Panc1 (cell line): ENCODE data around the gene RANBP3L. TPM values are rescaled to one million over a fixed set of nuclear protein-coding genes. Genes with fewer than 3 reads are reported as not detected.

Source experiments
- ATAC-seq: fragments of 200-7000 bp; cut with Tn5 transposase; 2 replicates; pipeline ENCODE4 v1.9.1; 2020; ENCODE audit warnings: mild to moderate bottlenecking, moderate library complexity
- BruUV-seq: library from RNA; stranded (reverse); fragments of 400-500 nt; replicated peaks from 2 replicates; lab custom pipeline; 2021; lab: Mats Ljungman, UMichigan
- CTCF ChIA-PET: fragments of 300-600 bp; sonication (Branson Sonifier 250); formaldehyde crosslinking; loops from one replicate; lab custom pipeline; 2022; ENCODE audit warnings: antibody characterized with exemption; lab: Charles Lee
- POLR2A ChIA-PET: fragments of 300-600 bp; sonication (Branson Sonifier 250); formaldehyde crosslinking; loops from one replicate; lab custom pipeline; 2022; ENCODE audit warnings: antibody characterized with exemption; lab: Charles Lee
- DNase-seq: peaks from one replicate; pipeline ENCODE4 v3.0.0-alpha.2; 2010; ENCODE audit warnings: low read depth, low spot score
- H3K27ac ChIP-seq: 2 replicates; pipeline ENCODE4 v1.5.1; 2011; ENCODE audit warnings: mild to moderate bottlenecking, low read length, inconsistent platforms
- H3K27me3 ChIP-seq: fragments of 200-500 bp; sonication (Bioruptor generic); 2 replicates; pipeline ENCODE4 v1.6.0; 2014; ENCODE audit warnings: low read length, inconsistent platforms; ENCODE audit not compliant: control insufficient read depth, insufficient read depth
- H3K36me3 ChIP-seq: fragments of 200-500 bp; sonication (Bioruptor generic); 2 replicates; pipeline ENCODE4 v1.5.1; 2014; ENCODE audit warnings: inconsistent platforms, mild to moderate bottlenecking, low read length, moderate library complexity; ENCODE audit not compliant: control insufficient read depth, insufficient read depth
- H3K4me1 ChIP-seq: 2 replicates; pipeline ENCODE4 v1.5.1; 2011; ENCODE audit warnings: inconsistent platforms, mild to moderate bottlenecking, low read length, moderate library complexity; ENCODE audit not compliant: control insufficient read depth, insufficient read depth
- H3K4me3 ChIP-seq, 2 experiments: 2 replicates each; pipeline ENCODE4 v1.5.1; 2011 to 2012; ENCODE audit warnings: low read depth in 2 of 2, low read length in 2 of 2, mild to moderate bottlenecking in 2 of 2, inconsistent platforms in 1 of 2, moderate library complexity in 1 of 2
- H3K9me3 ChIP-seq: fragments of 200-500 bp; sonication (Bioruptor generic); 2 replicates; pipeline ENCODE4 v1.5.1; 2014; ENCODE audit warnings: low read depth, mild to moderate bottlenecking, inconsistent platforms, low read length, moderate library complexity; ENCODE audit not compliant: control insufficient read depth, insufficient read depth
- POLR2AphosphoS5 ChIP-seq: IDR thresholded peaks from 2 replicates; pipeline ENCODE4 v1.6.1; 2012; ENCODE audit warnings: mild to moderate bottlenecking, low read depth, low read length, moderate library complexity
- SIN3A ChIP-seq: IDR thresholded peaks from 2 replicates; pipeline ENCODE4 v1.6.1; 2012; ENCODE audit warnings: low read depth, mild to moderate bottlenecking, low read length, moderate library complexity, borderline replicate concordance; ENCODE audit not compliant: insufficient read depth
- TCF7L2 ChIP-seq: IDR thresholded peaks from 2 replicates; pipeline ENCODE4 v1.6.1; 2011; ENCODE audit warnings: mild to moderate bottlenecking, low read depth, low read length, inconsistent platforms
- in situ Hi-C: cut with HindIII; loops from 2 replicates; pipeline ENCODE4 v1.10.0; 2016; ENCODE audit warnings: low sequenced_read_pairs, low pct_unique_long_range_greater_than_20kb
- intact Hi-C: fragments of 100-400 bp; cut with micrococcal nuclease; formaldehyde crosslinking; loops from one replicate; pipeline ENCODE4 v1.10.0; 2022; ENCODE audit not compliant: unreplicated experiment
- total RNA-seq: library from RNA; stranded (reverse); gene quantifications from one replicate; pipeline ENCODE4 v1.2.1, GENCODE V29; 2021; ENCODE audit not compliant: unreplicated experiment
- TF ChIP-seq, protein P1 (sequence below): fragments of 450-650 bp; IDR thresholded peaks from 2 replicates; pipeline ENCODE4 v1.5.1; 2017; ENCODE audit warnings: mild to moderate bottlenecking
- TF ChIP-seq, protein P2 (sequence below), 2 experiments: IDR thresholded peaks; 2 replicates each; pipeline ENCODE4 v1.6.1; 2011 to 2012; ENCODE audit warnings: low read depth in 2 of 2, control low read depth in 1 of 2, low read length in 1 of 2, mild to moderate bottlenecking in 1 of 2, moderate library complexity in 1 of 2; ENCODE audit not compliant: insufficient read depth in 1 of 2

RANBP3L gene
- total RNA-seq, 1 experiment from 2014 or later, result 0.28 TPM

DNA sequence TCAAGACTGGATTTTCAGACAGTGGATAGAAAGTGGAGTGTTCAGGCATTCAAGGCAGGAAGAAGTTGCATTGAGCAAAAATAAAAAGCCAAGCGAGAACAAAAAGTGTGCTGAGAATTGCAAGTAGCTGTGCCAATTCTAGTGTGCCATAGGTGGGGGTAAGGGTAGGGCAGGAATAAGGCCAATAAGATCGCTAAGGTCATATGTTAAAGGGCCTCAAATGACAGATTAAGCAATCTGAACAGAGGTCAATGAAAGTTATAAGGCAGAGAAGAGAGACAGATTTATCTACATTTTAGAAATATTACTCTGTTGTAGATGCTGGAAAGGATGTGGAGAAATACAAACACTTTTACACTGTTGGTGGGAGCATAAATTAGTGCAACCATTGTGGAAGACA, 96.4 kb downstream of the RANBP3L start:
- no peak for TF ChIP-seq TCF7L2
- TF ChIP-seq, protein P1, sequence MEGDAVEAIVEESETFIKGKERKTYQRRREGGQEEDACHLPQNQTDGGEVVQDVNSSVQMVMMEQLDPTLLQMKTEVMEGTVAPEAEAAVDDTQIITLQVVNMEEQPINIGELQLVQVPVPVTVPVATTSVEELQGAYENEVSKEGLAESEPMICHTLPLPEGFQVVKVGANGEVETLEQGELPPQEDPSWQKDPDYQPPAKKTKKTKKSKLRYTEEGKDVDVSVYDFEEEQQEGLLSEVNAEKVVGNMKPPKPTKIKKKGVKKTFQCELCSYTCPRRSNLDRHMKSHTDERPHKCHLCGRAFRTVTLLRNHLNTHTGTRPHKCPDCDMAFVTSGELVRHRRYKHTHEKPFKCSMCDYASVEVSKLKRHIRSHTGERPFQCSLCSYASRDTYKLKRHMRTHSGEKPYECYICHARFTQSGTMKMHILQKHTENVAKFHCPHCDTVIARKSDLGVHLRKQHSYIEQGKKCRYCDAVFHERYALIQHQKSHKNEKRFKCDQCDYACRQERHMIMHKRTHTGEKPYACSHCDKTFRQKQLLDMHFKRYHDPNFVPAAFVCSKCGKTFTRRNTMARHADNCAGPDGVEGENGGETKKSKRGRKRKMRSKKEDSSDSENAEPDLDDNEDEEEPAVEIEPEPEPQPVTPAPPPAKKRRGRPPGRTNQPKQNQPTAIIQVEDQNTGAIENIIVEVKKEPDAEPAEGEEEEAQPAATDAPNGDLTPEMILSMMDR, result no peak
- no peak for TF ChIP-seq SIN3A
- TF ChIP-seq, protein P2, sequence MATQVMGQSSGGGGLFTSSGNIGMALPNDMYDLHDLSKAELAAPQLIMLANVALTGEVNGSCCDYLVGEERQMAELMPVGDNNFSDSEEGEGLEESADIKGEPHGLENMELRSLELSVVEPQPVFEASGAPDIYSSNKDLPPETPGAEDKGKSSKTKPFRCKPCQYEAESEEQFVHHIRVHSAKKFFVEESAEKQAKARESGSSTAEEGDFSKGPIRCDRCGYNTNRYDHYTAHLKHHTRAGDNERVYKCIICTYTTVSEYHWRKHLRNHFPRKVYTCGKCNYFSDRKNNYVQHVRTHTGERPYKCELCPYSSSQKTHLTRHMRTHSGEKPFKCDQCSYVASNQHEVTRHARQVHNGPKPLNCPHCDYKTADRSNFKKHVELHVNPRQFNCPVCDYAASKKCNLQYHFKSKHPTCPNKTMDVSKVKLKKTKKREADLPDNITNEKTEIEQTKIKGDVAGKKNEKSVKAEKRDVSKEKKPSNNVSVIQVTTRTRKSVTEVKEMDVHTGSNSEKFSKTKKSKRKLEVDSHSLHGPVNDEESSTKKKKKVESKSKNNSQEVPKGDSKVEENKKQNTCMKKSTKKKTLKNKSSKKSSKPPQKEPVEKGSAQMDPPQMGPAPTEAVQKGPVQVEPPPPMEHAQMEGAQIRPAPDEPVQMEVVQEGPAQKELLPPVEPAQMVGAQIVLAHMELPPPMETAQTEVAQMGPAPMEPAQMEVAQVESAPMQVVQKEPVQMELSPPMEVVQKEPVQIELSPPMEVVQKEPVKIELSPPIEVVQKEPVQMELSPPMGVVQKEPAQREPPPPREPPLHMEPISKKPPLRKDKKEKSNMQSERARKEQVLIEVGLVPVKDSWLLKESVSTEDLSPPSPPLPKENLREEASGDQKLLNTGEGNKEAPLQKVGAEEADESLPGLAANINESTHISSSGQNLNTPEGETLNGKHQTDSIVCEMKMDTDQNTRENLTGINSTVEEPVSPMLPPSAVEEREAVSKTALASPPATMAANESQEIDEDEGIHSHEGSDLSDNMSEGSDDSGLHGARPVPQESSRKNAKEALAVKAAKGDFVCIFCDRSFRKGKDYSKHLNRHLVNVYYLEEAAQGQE (IDR thresholded peaks at IDR 0.05; ENCODE audit: insufficient read depth in 1 of 2, low read depth in 2 of 2, low read length in 1 of 2), result no peak
- TF ChIP-seq POLR2AphosphoS5, result no peak
- CTCF ChIA-PET, result no interaction called here
- no peak overlapping the region for H3K4me3 ChIP-seq
- intact Hi-C loops (no loop called here), in situ Hi-C loops (no loop called here)
- no peaks in the 10 kb centered on the region for H3K9me3 ChIP-seq
- peaks cover 3% of the 10 kb centered on the region; the same call in 1 of the 2 replicates for H3K36me3 ChIP-seq
- ATAC-seq (no peak), DNase-seq (no peak)
- H3K27me3 ChIP-seq, result no peaks in the 10 kb centered on the region
- no peak overlapping the region for H3K27ac ChIP-seq
- no TSS peak for BruUV-seq
- POLR2A ChIA-PET, result no interaction called here
- H3K4me1 ChIP-seq, result no peaks in the 10 kb centered on the region

DNA sequence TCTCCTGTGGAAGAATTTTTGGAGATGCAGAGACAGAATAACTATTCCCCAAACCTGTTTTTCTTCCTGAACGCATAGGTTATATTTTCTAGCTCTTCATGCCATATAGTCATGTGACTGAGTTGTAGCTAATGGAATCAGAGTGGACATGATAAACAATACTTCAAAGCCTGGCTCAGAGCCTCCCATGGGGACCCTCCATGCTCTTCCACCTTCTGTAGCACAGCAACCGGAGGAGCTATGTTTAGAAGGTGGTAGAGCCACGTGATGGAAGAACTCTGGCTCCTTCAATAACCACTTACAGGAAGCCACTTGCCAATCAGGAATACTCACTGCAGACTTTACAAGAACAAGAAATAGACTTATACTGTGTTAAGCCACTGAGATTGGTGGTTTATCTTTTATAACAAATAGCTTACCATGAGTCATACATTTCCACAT, 99.2 kb downstream of the RANBP3L start:
- Histone ChIP-seq H3K4me1 (no peaks in the 10 kb centered on the region), H3K4me3 (no peak overlapping the region), H3K9me3 (no peaks in the 10 kb centered on the region), H3K27ac (no peak overlapping the region), H3K36me3 (peaks cover 12% of the 10 kb centered on the region; the same call in 1 of the 2 replicates), H3K27me3 (no peaks in the 10 kb centered on the region)
- ChIA-PET CTCF (no interaction called here), POLR2A (no interaction called here)
- ATAC-seq, result no peak
- no TSS peak for BruUV-seq
- intact Hi-C loops, result no loop called here
- in situ Hi-C loops, result no loop called here
- TF ChIP-seq, protein P2 (IDR thresholded peaks at IDR 0.05; ENCODE audit: insufficient read depth in 1 of 2, low read depth in 2 of 2, low read length in 1 of 2), result no peak
- TF ChIP-seq, protein P1, result no peak
- no peak for TF ChIP-seq TCF7L2
- TF ChIP-seq SIN3A, result no peak
- no peak for TF ChIP-seq POLR2AphosphoS5
- DNase-seq, result no peak
